GM21360 (cell line): ENCODE results near the gene CKLF.
"Not testable (repeated sequence)": the region's sequence is repeated elsewhere in the genome, so short reads cannot be mapped to it uniquely, and the experiment has no call there.

ENCODE experiments used
- ATAC-seq: cut with Tn5 transposase; IDR thresholded peaks from one replicate; pipeline ENCODE4 v1.9.1; 2021; ENCODE audit warnings: mild to moderate bottlenecking, moderate library complexity; ENCODE audit not compliant: unreplicated experiment

Gene CKLF

DNA sequence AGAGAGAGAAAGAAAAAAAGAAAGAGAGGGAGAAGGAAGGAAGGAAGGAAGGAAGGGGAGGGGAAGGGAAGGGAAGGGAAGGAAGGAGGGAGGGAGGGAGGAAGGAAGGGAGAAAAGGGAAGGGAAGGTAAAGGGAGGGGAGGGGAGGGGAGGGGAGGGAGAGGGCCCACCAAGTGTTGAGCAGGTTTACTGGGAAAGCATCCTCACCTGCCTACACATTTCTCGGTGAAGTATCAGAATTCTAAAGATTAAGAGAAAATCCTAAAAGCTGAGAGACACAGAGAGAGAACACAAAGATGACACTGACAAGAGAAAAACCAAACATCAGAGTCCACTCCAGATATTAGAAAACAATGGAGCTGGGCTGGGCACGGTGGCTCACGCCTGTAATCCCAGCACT is 39.9 kb downstream of the CKLF start:
- no peak for ATAC-seq

DNA sequence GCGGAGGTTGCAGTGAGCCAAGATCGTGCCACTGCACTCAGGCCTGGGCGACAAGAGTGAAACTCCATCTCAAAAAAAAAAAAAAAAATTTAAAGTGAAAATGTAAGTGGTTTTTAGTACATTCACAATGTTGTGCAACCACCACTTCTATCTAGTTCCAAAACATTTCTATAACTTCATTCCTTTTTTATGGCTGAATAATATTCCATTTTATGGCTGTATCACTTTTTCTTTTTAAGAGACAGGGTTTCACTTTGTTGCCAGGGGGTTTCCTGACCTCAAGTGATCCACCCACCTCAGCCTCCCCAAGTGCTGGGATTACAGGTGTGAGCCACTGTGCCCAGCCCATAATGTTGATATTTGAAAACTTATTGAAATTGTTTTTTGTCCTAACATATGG is 40.4 kb downstream of the CKLF start:
- ATAC-seq, result no peak

DNA sequence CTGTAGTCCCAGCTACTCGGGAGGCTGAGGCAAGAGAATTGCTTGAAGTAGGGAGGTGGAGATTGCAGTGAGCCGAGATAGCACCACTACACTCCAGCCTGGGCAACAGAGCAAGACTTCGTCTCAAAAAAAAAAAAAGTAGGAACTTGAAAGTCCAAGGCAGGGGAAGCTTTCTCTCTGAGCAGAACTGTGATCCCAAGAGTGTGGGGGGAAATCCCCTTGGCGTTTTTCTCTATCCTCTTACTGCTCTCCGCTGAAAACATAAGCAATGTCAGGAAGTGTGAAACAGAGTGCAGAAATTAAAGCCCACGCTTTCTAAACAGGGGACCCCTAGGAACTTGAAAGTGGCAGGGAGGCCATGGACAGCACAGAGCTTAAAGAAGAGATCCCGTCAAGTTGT is 42.4 kb downstream of the CKLF start:
- ATAC-seq, result peak; percentile 43

DNA sequence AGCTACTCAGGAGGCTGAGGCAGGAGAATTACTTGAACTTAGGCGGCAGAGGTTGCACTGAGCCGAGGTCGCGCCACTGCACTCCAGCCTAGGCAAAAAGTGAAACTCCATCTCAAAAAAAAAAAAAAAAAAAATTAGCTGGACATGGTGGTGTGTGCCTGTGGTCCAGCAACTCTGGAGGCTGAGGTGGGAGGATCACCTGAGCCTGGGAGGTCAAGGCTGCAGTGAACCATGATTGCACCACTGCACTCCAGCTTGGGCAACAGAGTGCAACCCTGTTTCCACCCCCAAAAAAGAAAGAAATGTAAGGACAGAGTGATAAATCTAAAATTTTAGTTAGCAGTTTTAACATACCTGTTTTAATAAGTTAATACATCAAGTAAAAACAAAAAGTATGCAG is 44.2 kb downstream of the CKLF start:
- not testable (repeated sequence) for ATAC-seq

DNA sequence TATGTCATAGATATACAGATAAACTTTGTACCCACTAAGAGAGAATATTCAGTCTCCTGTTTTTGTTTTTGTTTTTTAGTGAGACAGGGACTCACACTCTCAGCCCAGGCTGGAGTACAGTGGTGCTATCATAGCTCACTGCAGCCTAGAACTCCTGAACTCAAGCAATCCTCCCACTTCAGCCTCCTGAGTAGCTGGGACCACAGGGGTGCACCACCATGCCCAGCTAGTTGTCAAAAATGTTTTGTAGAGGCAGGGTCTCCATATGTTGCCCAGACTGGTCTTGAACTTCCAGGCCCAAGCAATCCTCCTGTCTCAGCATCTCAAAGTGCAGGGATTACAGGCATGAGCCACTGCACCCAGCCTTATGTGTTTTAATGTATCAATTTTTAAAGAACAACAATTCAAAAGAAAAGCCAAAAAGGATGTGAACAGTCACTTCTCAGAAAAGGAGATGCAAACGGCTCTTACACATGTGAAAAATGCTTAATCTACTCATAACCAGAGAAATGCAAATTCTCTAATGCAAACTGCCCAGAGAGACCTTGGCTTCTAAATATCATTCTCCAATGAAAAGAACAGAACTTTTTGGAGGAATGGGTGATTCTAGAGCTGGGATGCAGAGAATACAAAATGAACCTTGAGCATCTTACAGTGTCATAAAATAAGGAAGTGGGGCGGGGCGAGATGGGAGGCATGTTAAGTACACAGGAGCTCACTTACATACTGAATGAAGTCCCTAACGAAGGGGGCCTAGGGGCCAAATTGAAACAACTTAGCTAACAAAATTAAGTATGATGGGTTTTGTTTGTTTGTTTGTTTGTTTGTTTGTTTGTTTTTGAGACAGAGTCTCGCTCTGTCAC is 44.8 kb downstream of the CKLF start:
- peak; percentile 52 for ATAC-seq

DNA sequence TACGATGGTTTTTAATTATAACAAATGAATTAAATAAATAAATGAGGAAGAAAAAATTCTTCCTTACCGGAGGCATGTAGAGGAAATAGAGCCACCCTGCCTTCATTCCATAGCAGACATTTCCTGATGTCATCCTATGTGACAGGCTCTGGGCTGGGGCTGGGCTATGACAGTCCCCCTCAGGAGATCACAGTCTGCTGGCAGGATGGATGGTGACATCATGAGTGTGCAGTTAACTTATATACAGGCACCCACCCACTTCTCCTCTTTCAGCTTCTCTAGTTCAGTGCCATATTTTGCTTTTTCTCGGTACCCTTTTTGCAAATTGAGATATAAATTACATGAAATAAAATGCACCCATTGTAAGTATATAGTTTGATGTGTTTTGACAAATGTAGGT is 45.7 kb downstream of the CKLF start:
- no peak for ATAC-seq

DNA sequence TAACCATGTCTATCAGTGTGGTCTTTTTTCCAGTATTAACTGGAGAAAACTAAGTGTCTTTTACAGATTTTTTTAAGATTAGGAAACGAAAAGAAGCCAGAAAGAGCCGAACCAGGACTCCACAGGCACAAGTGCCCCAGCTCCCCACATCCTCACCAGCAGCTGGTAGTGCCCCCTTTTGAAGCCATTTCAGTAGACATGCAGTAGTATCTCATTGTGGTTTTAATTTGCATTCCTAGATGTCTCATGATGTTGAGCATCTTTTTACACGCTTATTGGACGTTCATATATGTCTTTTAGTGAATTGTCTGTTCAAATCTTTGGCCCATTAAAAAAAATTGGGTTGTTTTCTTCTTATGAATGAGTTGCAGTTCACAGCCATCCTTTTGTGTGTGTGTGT is 47.4 kb downstream of the CKLF start:
- ATAC-seq, result no peak

DNA sequence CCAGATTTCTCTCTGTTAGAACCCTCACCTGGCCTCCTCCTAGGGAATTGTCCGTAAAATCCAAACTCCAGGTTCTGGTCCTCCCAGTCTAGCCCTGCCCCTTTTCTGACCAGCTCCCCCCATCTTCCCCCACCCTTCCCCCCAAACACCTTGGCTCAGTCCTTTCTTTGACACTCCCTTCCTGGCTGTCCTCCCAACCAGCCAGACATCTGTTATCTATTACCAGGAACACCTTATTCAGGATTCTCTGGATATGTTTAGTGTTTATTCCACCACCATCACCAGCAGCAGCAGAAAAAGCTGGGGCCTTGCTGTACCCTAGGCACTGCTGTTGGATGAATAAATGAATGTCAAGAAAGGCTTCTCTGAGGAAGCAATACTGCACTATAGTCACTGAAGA is 48.1 kb downstream of the CKLF start:
- no peak for ATAC-seq

DNA sequence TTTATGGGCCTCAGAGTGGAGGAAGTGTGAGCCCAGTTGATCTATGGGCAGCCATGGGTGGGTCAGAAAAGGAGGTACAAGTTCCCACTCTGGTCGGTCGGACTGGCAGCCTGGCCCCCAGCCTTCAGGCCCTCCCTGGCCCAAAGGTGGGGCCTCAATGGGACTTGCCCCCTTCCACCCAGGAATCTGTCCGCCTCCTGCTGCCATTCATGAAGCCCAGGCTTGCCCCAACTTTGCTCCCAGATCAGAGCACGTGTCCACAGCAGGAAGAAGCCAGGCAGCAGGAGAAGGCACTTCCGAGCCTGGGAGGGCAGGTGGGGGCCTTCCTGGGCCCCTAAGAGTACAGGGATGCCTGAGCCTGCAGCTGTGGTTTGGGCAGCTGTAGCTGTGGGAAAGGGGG is 49.1 kb downstream of the CKLF start:
- no peak for ATAC-seq

DNA sequence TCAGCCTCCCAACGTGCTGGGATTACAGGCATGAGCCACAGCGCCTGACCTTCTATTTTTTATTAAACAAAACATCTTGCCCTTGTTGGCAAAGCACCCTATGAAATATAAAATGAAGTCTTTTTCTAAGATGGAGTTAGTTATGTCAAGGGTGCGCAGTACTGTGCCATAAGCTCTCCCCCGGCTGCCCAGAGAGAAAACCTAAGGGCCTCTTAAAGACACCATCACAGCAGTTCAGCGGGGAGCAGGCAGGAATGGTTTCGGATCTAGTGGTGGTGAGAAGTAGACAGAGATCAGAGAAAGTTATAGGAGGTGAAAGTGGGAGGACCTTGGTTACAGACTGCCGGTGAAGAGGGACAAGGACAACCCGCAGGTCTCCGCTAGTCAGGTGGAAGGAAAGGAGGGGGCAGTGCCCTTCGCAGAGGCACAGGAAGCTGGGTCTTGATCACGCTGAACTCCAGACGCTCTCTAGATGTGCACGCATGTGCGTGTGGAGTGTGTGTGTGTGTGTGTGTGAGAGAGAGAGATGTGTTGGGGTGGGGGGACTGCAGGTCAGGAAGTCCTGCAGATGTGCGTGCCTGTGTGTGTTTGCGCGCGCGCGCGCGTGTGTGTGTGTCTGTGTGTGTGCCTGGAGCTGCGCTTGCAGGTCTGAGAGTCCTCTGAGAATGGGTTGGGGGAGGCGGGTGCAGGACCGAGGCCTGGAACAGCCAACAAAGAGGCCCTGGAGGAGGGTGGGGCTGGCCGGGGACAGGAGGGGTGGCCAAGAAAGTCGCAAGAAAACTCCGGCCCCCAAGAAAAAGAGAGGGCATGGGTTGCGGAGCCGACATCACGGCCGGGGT is 51.4 kb downstream of the CKLF start:
- ATAC-seq, result no peak

DNA sequence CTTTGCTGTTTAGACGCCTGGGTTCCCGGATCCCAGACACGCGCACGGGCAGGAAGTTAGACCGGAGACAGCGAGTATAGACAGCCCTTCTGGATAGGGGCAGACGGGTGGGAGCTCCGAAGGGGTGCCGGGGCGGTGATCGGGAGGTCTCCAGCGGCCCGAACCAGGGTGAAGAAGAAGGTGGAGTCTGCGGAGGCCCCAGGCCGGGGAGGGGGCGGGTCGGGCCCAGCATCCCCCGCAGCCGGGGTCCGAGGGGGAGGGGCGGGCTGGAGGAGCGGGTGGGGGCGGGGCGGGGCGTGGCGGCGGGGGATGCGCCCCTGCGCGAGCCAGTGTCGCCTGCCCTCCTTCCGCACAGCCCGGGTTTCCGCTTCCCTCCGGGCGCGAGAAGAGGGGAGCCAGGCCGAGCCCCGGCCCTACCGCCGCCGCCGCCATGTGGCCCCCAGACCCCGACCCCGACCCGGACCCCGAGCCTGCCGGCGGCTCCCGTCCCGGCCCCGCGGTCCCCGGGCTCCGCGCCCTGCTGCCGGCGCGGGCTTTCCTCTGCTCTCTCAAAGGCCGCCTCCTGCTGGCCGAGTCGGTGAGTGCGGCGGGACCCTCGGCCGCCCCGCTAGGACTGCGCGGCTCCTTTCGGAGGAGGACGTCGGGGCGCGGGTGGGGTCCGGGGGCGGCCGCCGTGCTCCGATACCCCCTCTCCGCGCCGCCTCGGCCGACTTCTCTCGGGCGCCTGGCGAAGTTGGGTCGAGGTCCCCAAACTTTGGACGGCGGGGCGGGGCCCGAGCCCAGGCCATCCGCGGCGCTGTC is 52.2 kb downstream of the CKLF start, which contains the start of gene CMTM3:
CMTM3 (plus strand) TSS at position 329 of the 801 bp plus-strand sequence; CDS start at position 431, 102 bp downstream.
- ATAC-seq, result no peak

DNA sequence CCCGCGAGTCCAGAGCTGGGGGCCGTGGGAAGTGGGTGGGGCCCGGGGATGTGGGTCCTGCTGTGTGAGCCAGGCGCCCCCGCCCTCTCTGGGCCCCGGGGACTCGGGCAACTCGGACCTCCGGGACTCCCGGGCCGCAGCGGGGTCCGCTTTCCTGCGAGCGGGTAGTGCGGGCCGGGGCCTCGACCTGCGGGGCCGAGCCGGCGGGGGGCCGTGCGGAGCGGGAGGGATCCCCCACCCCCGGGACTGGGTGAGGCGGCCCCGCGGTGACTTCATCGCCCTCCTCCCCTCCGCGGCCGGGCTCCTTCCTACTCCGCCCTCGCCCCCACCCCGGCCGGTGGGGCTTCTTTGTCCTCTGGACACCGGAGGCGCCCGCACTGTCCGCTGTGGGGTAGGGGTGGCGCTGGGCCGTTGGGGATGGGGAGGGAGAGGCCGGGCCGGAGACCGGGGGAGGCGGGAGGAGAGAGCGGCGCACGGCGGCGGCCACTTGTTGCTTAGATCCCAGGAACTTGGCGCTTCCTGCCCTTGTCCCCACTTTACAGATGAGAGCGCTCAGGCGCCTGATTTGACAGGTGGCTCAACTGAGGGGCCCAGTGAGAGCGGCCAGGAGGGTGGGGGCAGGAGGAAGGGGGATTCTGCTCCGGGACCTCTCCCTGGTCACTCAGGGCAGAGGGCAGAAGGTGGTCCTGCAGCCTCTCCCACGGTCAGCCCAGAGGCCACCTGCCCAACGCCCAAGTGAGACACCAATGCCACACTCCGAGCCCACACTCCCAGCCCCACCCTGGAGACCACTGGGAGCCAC is 53.0 kb downstream of the CKLF start:
- no peak for ATAC-seq

DNA sequence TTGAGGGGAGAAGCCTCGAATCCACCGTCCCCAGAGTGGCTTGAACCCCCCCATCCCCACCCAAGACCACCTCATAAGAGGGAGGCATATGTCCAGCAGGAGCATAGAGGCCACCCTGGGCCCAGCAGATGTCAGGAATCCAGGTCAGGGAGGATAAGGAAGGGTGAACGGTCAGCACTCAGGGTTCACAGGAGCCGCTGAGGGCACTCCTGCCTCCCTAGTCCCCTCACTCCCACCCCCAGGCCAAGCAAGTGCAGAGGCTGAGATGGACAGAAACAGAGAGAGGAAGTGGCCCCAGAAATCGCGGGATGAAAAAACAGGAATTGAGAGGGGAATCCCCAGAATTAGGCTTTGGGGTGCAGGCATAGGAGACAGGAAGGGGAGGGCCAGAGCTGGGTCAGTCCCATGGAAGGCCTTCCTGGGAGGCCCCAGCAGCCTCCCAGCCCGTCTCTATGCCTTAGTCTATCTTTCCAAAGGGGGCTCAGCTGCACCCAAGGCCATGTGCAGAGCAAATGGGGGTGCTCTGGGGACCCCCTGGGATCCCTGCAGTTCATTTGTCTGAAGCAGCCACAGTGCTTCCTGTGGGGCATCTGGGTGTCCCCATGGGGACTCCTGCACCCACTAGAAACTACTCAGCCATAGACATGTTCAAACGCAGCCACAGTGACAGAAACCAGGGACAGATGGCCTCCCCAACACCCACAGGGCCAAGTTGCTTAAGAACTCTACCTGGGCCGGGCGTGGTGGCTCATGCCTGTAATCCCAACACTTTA is 53.8 kb downstream of the CKLF start:
- ATAC-seq, result peak; percentile 34

DNA sequence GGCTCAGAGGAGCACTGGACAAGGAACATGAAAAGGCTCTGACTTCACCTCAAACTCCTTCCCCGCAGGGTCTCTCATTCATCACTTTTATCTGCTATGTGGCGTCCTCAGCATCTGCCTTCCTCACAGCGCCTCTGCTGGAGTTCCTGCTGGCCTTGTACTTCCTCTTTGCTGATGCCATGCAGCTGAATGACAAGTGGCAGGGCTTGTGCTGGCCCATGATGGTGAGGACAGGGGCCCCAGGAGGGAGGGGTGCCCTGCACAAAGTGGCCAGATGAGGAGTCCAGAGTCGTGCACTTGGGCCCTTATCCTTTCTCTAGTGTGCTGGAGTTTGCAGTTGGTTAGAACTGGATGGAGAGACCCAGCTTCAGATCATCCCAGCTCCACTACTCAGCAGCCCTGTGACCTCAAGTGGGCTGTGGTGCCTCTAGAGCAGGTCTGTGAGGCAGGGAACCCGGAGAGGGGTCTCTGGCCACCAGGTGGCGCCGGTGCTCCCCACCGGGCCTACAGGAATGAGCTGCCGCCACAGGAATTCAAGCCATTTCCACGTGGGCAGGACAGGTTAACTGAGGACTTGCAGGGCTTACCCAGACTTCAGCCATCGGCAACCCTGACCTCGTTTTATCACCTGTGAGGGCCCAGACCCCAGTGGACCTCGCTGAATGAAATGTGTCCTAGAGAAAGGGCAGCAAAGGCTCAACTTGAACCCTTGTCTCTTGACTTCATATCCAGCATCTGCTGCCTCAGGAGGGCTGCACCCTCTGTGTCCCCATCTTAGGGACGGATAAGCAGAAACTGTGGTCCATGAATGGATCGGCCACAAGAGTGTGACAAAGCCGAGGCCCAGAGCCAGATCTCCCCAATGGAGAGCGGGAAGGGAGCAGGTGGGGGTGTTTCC is 56.1 kb downstream of the CKLF start:
- ATAC-seq, result peak; percentile 37

DNA sequence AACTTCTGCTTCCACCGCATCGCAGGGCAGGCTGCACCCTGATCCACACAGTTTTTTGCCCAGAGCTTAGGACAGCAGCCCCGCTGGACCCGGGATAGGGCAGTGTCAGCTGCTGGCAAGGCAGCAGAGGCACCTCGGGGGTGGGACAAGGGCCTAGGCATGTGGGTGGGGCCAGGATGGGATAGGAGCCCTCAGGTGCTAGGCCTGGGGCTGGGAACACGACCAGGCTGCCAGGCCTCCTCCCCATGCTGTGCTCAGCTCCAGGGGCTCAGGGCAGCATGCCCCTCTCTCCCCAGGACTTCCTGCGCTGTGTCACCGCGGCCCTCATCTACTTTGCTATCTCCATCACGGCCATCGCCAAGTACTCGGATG is 56.7 kb downstream of the CKLF start:
- no peak for ATAC-seq

DNA sequence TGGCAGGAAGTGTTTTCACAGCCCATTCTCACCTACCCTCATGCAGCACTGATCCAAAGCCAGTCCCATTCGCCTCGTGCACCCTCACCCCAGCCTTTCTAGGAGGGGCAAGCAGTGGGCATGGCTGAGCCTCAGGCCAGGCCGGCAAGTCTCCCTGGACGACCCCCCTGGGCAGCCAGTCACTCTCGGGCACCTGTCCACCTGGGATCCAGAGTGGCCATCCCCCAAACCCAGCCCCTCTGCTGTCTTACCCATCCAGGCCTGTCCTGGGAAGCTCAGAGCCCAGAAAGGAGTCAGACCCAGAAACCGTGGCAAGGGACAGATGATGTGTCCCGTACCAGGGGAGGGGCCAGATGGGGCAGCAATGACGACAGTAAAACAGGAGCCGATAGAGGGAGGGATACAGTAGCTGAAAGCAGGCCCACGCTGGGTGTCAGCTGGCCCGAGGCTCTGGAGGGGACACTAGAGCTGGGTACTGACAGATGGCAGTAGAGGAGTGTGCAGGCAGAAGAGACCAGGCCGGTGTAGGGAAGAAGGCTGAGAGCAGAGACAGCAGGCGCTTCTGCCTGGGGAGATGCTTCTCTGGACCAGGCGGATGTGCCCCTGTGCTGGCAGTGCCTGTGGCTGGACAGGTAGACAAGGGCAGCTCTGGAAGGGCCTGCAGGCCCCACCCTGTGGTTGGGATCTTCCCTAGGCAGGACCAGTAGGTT is 57.9 kb downstream of the CKLF start:
- no peak for ATAC-seq

DNA sequence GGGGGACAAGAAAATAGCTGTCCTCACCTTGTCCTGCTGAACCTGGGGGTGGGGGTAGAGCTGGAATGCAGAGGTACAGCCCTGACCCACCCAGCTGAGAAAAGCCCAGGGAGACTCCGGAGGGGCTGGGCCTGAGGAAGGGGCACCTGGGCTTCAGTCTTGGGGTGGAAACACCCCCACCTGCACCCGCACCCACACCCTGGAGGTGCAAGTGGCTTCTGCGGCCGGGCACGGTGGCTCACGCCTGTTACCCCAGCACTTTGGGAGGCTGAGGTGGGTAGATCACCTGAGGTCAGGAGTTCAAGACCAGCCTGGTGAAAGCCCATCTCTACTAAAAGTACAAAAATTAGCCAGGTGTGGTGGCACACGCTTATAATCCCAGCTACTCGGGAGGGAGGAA is 59.5 kb downstream of the CKLF start:
- ATAC-seq, result not testable (repeated sequence)

DNA sequence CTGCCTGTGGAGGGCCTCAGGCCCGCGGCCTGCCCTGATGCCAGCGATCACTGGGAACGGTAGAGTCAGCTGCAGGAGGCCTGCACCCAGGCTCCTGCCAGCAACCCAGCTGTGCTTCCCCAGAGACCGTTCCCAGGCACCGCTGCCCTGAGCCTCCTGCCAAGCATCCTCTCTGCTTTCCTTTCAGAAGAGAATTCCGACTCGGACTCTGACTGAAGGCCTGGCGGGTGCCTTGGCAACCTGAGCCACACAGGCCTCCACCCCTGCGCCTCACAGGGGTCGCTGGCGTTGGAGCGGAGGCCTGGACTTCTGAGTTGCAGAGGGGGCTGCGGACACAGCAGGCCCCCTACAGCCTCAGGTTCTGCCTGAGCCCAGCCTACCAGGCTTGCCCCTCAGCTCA is 60.0 kb downstream of the CKLF start:
- no peak for ATAC-seq
